HG03108 (cell line): ENCODE measurements around the gene LEKR1.
"Not testable (repeated sequence)": the region's sequence is repeated elsewhere in the genome, so short reads cannot be mapped to it uniquely, and the experiment has no call there.

Source experiments
- ATAC-seq: cut with Tn5 transposase; IDR thresholded peaks from one replicate; pipeline ENCODE4 v1.9.1; 2021; ENCODE audit warnings: moderate library complexity; ENCODE audit not compliant: unreplicated experiment

Gene LEKR1

DNA sequence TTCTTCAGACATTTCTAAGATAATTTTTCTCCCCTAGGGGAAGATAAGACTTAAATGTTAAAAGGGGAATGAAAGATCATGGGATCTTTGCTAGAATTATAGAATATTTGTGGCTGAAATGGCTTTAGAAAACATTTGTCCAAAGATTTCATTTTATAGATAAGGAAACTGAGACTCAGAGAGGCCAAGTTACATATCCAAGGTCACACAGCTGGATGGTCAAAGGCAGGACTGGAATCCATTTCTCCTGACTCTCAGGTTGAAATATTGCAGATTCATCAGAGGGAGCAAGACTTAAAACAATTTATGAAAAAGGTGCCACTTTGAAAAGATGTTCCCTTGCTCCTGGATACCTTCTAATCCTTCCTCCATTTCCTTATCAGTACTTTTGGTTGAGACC is 19.5 kb upstream of the LEKR1 start:
- ATAC-seq = no peak

DNA sequence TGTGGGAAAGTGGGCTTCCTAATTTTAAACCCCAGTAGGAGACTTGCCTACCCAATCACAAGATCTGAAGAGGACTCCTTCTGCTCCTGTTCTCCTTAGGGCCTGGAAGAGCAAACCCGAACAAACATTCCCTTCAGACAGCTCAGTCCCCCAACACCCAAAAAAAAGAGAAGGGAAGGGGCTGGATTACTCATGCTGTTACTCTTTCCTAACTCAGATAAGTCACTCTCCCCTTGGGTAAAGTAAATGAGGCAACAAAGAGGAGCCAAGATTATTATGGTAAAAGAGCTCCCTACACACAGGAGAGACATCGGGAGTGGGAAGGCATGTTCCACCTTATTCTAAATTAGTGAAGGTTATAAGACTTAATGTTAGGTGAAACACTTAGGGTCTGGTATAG is 18.1 kb upstream of the LEKR1 start:
- no peak for ATAC-seq

DNA sequence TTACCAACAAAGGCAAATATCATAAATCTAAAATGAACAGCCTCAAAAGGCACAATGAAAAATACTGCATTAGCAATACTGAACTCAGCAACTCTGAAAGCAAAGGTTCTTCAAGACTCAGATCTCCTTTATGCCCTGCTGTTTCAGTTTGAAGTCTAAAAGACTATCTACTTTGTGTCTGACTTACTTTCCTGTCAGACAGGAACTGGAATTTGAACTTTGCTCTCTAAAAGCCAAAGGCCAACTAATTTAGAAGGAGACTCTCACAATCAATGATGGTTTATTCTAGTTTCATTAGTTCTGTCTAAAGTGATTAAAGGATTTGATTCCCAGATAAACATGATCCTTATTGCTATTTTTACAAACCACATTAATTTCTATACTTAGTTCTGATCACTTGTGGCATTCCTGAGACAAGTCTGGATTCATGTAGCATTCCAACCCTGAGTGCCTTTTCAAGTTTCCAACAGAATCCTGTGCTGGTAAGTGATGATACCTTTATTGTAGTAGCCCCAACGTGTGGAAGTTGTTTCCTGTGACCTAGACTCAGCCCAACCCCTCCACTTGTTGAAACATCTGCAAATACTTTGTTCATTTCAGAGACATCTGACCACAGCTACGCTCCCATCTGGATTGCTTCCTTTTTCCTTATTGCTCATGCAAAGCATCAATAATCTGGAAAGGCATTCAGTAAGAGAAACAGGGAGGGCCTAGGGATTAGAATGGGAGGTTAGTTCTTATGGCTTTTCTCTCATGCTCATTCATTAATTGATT is 14.9 kb upstream of the LEKR1 start:
- no peak for ATAC-seq

DNA sequence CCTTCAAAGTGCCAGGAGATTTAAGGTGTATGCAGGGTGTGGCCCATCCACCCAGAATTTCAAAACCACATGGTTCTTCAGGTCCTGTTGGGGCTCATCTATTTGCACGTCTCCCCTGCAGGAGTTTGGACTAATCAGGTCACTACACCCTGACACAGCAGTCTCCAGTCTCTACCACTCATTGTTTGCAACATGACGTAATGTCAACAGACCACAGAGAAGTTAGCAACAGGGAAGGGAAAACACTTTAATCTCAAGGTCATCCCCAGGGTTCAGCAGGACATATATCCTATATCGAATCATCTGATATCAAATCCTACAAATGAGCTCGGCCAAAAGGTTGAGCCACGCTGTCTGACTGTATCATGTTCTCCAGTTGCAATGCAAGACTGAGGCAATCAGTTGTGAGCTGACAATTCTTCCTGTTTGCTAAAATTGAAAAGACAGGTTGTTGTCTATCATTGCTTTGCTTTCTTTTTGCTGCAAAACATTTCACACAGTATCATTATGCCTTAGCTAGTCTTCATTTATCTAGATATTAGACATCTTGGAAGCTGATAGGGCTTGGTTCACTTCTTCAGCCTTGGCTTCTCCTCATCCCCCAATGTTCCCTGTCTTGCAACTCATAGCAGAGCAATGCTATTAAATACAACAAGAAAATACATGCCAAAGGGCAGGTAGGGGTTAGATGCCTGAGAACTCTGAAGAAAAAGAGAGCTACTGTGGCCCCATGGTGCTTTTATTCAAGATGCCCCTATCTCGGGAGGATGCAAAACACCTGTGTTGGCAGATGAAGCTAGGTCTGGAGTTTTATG is 13.4 kb upstream of the LEKR1 start:
- no peak for ATAC-seq

DNA sequence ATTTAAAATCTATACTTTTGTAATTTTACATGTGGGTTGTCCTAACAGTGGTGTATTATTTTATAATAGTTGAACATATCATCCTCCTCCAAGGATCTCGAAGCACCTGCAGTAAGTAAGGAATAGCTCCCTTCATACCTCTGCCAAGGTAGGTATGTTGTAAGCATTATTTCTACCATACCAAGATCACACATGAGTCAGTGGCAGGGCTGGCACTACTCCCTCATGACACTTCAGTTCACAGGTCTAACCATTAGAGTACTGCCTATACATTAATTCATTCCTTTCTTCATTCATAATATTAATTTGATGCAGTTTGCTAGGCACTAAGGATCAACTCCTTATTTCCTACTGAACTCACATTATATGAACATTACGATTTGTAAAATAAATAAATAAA is 11.9 kb upstream of the LEKR1 start:
- no peak for ATAC-seq

DNA sequence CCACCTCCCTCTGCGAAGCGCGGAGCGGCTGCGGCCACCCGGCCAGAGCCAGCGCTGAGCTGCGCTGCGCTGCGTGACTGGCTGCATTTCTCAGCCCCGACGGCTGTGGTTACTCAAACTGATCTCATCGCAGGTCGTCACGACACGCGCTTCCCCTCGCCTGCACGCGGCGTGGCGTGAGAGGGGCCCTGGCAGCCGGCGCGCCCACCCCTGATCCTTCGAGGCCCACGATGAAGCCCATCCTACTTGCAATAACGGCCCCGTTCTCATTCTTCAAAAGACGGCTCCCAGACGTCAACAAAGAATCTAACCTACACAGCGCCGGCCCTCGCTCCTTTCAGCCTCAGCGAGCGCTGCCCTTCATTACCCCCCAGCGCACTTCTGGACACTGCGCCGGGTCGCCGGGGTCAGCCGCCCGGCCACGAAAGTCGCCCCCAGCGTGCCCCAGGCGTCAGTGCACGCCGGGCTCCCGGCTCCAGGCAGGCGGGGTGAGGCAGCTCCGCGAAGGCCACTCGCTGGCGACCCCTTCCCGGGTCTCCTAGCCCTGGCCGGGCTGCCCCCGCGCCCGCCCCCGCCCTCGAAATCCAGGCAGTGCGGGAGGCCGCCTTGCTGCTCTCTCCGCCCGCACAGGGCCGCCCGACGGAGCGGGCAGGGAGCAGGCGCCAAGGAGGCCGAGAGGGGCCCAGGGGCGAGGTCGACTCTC is 9.9 kb upstream of the LEKR1 start:
- peak; percentile 11 for ATAC-seq

DNA sequence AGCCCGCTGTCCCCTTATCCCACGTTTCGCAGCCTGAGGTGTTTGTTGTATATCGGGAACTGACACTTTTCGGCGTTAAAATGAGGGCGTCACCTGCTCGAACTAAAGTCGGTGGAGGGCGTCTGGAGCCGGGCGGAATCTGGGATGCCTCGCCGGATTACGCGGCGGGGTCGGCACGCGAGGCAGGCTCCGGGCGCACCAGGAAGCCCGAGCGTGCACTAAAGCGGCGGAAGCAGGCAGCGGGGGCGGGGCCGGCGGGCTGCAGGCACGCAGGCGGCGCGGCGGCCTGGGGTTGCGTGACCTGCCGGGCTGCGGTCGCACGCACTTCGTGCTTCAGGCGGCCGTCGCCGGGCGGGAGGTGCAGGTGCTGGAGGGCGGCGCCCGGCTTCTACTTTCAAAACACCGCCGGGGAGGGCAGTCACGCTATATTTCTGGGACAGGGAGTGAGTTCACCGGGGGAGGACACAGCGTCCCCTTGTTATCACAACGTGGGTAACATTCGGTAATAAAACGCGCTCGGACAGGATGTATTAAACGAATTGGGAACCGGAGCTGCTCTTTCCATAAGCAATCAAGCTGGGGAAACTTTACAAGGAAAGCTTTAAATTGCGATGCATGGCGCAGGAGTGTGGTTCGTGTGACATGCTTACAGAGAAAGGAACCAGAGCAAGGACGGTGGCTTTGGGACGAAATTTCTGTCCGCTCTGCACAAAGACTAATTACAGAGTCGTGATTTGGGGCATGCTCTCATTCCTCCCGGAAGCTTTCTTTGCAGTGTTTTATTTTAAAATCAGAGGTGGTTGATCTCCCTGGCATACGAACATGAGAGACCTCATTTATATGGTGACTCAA is 9.1 kb upstream of the LEKR1 start:
- ATAC-seq = peak; percentile 77

DNA sequence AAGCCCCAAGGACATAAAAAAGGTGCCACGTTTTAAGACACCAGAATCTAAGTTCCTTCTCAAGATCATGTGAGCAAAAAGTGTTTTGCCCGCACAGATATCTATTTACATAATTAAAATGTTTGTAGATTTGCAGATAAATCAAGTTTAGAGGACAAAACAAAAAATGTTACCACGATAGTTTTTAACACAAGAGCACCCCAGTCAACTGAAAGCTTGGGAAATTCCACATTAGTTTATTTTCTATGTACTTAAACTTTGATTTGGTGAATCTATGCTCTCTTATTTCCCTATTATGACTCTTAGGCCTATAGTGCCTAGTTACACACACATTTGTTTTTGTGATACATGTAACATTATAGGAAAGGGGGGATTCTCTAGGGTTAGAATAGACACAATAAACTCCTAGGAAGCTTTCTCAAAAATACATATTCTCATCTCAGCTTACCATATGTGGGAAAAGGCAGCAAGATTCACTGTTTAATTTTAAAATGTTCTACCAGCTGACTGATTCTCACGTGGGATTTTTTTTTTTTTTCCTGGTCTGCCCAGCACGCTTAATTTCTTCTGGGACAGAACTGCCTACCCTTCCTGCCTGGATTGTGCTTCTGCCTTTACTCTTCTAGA is 8.4 kb upstream of the LEKR1 start:
- ATAC-seq = no peak

DNA sequence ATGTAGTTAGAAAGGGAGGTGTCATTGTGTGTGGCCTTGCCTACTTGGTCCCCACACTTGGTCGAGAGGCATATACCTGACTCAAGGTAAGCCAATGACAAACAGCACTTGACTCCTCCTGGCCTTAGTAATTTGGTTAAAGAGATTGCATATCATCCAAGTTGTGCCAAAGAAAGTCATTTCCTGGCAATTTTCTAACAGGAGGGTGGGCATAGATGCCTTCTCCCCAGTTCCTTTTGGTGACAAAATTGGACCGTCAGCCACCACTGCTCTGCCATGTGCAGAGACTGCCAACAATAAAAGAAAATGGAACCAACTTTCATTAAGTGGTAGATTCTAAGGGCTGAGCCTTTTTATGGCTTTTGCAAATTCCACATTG is 7.9 kb upstream of the LEKR1 start:
- no peak for ATAC-seq

DNA sequence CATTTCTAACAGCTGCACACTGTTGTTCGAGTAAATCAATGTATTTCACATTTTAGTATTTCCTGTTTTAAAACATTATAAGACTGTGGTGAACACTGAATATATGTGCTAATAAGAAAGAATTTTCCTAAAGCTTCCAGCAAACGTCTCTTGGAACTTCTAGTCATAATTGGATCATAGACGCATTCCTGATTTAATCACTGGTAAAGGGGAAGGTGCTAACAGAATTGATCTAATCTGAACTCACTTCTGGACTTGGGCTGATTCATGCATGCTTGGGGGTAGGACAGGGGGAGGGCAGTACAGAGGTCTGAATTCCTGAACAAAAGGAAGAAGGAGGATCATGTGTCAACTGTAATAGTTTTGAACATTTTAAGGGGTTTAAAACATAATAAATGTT is 7.3 kb upstream of the LEKR1 start:
- no peak for ATAC-seq

DNA sequence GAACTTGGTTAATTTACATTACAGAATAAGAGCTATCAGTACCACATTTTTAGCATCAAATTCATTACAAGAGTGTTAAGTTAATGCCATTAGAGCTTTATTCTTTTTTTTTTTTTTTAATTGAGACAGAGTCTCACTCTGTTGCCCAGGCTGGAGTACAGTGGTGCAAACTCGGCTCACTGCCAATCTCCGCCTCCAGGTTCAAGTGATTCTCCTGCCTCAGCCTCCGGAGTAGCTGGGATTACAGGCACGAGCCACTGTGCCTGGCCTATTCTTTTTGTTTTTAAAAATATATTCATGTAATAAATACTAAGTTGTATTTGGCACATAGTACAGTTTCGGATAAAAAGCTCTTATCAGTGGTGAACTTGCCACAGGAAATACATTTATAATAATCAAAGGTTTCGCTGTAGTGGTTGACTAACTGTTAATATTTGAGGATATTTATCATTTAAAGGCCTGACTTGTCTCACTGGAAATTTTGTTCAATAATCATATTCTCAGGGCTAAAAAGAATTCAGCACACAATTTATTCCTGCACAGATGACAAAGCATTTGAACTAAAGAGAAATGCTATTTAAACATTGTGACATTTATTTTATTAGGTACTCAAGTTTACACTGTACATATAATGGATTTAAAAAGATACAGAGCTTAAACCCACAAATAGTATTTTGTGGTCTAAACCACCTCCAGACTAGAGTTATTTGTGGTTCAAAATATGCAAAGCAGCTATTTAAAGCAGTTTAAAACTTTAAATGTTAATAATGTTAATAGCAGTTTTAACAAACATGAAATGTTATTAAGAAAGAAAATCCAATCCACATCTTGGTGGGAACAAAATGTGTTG is 6.1 kb upstream of the LEKR1 start:
- ATAC-seq = no peak

DNA sequence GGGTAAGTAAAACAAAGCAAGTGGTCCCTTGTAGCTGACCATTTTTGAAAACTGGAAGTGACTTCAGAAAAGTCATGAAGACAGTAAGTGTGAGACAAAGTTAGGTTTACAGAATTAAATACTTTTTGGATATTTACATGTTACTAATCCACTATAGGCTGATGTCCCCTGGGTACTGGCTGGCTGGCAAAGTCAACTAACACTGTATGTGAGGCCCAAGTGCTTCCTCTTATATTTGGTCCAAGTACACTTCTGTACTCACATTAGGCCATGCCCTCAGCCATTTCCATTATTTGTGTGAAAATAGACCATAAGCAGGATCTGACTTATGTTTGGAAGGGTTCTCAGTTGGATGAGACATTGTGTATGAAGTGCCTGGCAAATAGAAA is 5.5 kb upstream of the LEKR1 start:
- ATAC-seq = no peak

DNA sequence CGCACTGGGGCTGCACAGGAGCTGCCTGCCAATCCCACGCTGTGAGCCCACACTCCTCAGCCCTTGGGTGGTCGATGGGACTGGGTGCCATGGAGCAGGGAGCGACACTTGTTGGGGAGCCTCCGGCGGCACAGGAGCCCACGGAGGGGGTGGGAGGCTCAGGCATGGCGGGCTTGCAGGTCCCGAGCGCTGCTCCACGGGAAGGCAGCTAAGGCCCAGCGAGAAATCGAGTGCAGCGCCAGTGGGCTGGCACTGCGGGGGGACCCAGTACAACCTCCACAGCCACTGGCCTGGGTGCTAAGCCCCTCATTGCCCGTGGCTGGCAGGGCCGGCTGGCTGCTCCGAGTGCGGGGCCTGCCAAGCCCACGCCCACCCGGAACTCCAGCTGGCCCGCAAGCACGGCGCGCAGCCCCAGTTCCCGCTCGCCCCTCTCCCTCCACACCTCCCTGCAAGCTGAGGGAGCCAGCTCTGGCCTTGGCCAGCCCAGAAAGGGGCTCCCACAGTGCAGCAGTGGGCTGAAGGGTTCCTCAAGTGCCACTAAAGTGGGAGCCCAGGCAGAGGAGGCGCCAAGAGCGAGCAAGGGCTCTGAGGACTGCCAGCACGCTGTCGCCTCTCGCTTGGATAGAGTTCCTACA is 3.4 kb upstream of the LEKR1 start:
- not testable (repeated sequence) for ATAC-seq

DNA sequence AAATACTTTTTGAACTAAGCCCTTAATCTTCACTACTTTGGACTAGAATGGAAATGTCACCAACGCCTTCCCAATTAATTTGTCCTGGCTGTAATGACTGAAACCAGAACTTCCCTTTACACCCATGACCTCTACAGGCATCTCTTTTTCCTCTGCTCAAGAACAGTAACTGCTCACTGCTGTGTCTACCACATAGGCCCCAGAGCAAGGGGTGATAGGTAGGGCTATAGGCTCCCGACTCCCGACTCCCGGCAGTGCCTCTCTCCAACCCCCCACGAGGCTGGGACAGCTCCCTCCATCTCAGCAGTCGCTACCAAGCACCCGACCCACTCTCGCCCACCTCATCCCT is 384 bp upstream of the LEKR1 start:
- ATAC-seq = peak; percentile 35

DNA sequence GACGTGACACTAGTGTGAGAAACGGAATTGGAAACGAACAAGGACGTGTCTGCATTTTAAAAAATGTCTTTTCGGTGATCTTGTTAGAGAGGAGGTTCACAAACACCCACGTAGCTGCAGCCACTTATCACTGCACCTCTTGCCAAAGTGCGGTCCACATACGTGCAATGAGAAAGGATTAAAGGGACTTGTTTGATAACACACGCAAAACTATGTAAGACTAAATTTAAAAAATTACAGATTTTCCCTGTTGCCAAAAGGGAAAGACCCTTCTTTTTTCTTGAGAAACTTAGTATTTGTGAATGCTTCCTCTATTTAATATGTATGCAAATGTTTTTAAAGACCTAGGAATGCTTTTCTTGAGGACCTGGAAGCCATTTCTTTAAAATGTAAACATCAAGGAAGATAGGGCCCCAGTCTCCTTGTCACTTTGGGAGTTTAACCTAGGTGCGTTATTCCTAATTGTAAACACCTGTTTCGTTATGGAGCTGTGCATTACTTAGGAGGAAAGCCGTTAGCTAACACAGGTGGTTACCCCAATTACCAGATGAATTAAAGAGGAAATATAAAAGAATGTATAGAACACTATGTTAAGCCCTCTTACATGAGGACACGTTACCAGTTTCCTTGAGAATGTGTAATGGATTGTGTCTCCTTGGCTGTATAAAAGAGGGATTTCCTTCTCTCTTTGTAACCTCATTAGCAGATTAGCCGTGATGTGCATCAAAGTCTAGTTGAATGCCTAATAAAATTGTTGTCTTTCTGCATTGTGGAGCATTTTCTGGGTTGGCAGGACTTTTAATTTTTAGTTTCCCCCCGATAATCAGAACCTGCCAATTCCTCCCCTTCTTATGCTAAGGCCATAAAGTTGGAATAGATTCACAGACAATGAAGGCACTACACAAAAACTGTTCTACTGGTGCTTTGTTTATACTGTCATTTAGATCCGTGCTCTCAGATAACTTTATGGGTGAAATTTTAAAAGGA is 1.0 kb downstream of the LEKR1 start:
- peak; percentile 2 for ATAC-seq

DNA sequence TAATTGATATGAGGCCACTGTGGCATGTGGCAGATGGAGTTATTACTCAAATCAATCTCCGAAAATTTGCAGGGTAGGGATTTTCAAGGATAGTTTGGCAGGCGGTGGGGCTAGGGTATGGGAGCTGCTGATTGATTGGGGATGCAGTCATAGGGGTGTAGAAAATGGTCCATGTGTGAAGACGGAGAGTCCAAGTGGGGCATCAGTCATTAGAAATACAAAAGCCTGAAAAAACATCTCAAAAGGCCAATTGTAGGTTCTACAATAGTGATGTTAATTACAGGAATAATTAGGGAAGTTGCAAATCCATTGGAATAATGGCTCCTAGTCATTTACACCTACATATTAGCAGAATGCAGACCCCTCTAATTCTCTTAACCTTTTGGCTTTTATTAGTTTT is 4.9 kb downstream of the LEKR1 start:
- no peak for ATAC-seq

DNA sequence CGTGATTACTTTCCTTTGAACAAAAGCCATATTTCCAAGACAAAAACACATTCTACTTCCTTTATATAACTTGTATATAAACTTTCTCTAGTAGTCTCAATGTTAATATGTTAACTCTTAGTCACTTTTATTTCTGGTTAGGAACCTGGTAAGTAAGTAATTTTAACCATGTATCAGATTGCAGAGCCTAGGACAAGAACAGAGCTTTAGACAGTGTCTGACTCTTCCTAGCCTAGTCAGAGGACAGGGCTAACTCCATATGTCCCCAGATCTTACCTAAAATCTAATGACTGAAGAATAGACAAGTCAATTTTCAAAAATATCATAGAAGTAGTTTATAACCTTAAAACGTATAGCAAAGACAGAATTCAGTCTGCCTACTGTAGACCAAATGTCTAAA is 8.3 kb downstream of the LEKR1 start:
- no peak for ATAC-seq

DNA sequence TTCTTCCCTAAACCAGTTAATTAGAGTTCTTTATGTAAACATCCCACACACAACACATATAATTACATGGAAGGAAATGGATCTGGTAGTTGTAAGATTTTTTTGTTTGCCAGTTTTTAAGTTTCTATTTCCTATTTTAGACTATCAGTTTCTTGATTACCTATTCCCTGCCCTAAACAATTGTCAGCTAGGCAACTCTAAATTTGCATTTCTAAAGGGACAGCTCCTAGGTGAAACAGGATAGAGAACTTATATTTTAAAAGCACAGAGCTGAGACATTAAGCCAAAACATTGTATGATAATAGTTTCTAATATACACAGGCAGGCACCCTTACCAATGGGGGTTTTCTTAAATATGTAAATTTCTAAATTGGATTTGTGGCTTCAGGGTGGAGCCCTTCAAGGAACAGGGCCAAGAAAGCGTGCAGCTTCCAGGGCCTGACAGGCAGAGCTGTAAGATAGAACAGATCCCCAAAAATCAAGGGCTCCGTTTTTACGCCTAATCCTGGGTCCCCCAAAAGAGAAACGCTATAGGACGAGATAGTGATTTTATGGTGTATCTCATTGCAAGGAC is 8.9 kb downstream of the LEKR1 start:
- ATAC-seq = no peak
